Keratinocyte (primary cell): ENCODE data around the gene PRSS21. TPM values are rescaled to one million over a fixed set of nuclear protein-coding genes. Genes with fewer than 3 reads are reported as not detected.

Experiments
- DNase-seq: peaks from one replicate; pipeline ENCODE4 v3.0.0-alpha.2; 2011; ENCODE audit warnings: low read depth, missing footprints, low spot score
- FAIRE-seq: peaks from 2 replicates; lab custom pipeline; 2011; peaks lifted over from hg19 to GRCh38; lab: Jason Lieb, UNC
- H2AFZ ChIP-seq: 2 replicates; pipeline ENCODE4 v1.6.0; 2012; ENCODE audit warnings: low read length, control low read depth, inconsistent platforms; ENCODE audit not compliant: control insufficient read depth
- H3K27ac ChIP-seq: 2 replicates; pipeline ENCODE4 v1.5.1; 2011; ENCODE audit warnings: low read length; ENCODE audit not compliant: control insufficient read depth, insufficient read depth
- H3K27me3 ChIP-seq: 3 replicates; pipeline ENCODE4 v1.6.0; 2011; ENCODE audit warnings: low read length; ENCODE audit not compliant: control insufficient read depth, insufficient read depth; ENCODE audit errors: extremely low read depth
- H3K36me3 ChIP-seq, 2 experiments: 2 replicates in 1 of 2; 3 replicates in 1 of 2; pipeline ENCODE4 v1.5.1; 2011; ENCODE audit warnings: low read length in 2 of 2, mild to moderate bottlenecking in 1 of 2; ENCODE audit not compliant: control insufficient read depth in 2 of 2, insufficient read depth in 2 of 2; ENCODE audit errors: extremely low read depth in 1 of 2
- H3K4me1 ChIP-seq: 3 replicates; pipeline ENCODE4 v1.5.1; 2011; ENCODE audit warnings: low read length; ENCODE audit not compliant: control insufficient read depth, insufficient read depth; ENCODE audit errors: extremely low read depth
- H3K4me2 ChIP-seq: 3 replicates; pipeline ENCODE4 v1.6.0; 2011; ENCODE audit warnings: low read depth, low read length; ENCODE audit not compliant: control insufficient read depth, insufficient read depth; ENCODE audit errors: extremely low read depth
- H3K4me3 ChIP-seq, 3 experiments: fragments of 200-600 bp in 1 of 3; sonication (generic) in 1 of 3; 2 replicates in 2 of 3; 3 replicates in 1 of 3; pipeline ENCODE4 v1.5.1; 2011 to 2016; ENCODE audit warnings: low read length in 3 of 3, mild to moderate bottlenecking in 3 of 3, control low read depth in 2 of 3, inconsistent platforms in 1 of 3, low read depth in 1 of 3, mixed read lengths in 1 of 3, mixed run types in 1 of 3, moderate library complexity in 1 of 3; ENCODE audit not compliant: control insufficient read depth in 2 of 3, insufficient read depth in 2 of 3; ENCODE audit errors: extremely low read depth in 1 of 3
- H3K79me2 ChIP-seq: 2 replicates; pipeline ENCODE4 v1.6.0; 2012; ENCODE audit warnings: low read length; ENCODE audit not compliant: control insufficient read depth, insufficient read depth
- H3K9ac ChIP-seq: 3 replicates; pipeline ENCODE4 v1.6.0; 2011; ENCODE audit warnings: low read length; ENCODE audit not compliant: control insufficient read depth, insufficient read depth; ENCODE audit errors: extremely low read depth
- H3K9me1 ChIP-seq: 3 replicates; pipeline ENCODE4 v1.6.0; 2011; ENCODE audit warnings: low read length; ENCODE audit not compliant: control insufficient read depth, insufficient read depth; ENCODE audit errors: extremely low read depth
- H3K9me3 ChIP-seq: 2 replicates; pipeline ENCODE4 v1.5.1; 2012; ENCODE audit warnings: low read depth, low read length; ENCODE audit not compliant: control insufficient read depth
- H4K20me1 ChIP-seq: 3 replicates; pipeline ENCODE4 v1.6.0; 2011; ENCODE audit warnings: low read length; ENCODE audit not compliant: control insufficient read depth, insufficient read depth; ENCODE audit errors: extremely low read depth
- CTCF ChIP-seq, 3 experiments: IDR thresholded peaks in 1 of 3; conservative IDR thresholded peaks in 1 of 3; optimal IDR thresholded peaks in 1 of 3; 2 replicates in 2 of 3; 3 replicates in 1 of 3; pipeline versions ENCODE3 to v1.5.1; 2011; ENCODE audit warnings: low read length in 3 of 3, mild to moderate bottlenecking in 3 of 3, moderate library complexity in 2 of 3, control low read depth in 1 of 3, inconsistent platforms in 1 of 3; ENCODE audit not compliant: insufficient read depth in 2 of 3; ENCODE audit errors: extremely low read depth in 1 of 3
- EZH2 ChIP-seq: IDR thresholded peaks from one replicate; pipeline ENCODE4 v1.6.1; 2012; ENCODE audit warnings: inconsistent platforms, mild to moderate bottlenecking, low read length, moderate library complexity
- dilution Hi-C: fragments of 300-500 bp; cut with MboI; formaldehyde crosslinking; loops from one replicate; pipeline ENCODE4 v1.7.0; 2020; ENCODE audit warnings: low sequenced_read_pairs; ENCODE audit not compliant: extremely low pct_ligation_motif_present
- polyA plus RNA-seq, 5 experiments: library from polyadenylated mRNA; depleted of rRNA in 3 of 5; stranded (reverse) in 3 of 5; stranded (forward) in 1 of 5; unstranded in 1 of 5; fragments of >200 nt; gene quantifications; 1 replicate in 1 of 5; 2 replicates in 3 of 5; 3 replicates in 1 of 5; pipeline versions ENCODE4 v1.2.1 to v1.2.3, GENCODE V29; 2011 to 2012; ENCODE audit warnings: missing spikeins in 2 of 5, low read depth in 1 of 5, low replicate concordance in 1 of 5

Gene PRSS21
- polyA plus RNA-seq, 1 donor (not counting 4 experiments of a cell fraction or from before 2014, with no cell fraction given): 0.52 TPM

DNA sequence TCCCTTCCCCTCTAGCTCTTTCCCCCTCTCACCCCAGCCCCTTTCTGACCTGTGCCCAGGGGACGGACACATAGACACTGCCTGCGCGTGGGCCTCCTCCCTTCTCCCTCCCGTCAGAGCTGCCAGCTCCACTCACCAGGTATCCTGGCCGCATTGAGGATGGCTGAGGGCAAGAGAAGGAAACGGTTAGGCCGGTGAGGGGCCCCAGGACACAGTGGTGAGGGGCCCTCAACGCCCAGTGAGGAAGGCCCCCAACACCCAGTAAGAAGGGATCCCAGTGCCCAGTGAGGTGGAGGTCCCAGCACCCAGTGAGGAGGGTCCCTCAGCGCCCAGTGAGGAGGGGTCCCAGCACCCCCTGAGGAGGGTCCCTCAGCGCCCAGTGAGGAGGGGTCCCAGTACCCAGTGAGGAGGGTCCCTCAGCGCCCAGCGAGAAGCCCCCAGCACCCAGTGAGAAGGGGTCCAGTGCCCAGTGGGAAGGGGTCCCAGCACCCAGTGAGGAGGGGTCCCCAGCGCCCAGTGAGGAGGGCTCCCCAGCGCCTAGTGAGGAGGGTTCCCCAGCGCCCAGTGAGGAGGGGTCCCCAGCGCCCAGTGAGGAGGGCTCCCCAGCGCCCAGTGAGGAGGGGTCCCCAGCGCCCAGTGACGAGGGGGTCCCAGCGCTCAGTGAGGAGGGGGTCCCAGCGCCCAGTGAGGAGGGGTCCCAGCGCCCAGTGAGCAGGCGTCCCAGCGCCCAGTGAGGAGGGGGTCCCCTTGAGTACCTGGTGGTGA, 39.8 kb downstream of the PRSS21 start:
- H3K4me2 ChIP-seq: peak overlapping the region; percentile 78
- H3K4me1 ChIP-seq: peaks cover 20% of the 10 kb centered on the region
- no peak overlapping the region for H2AFZ ChIP-seq
- H3K4me3 ChIP-seq: peak overlapping the region in 1 of 3 experiments; percentile 39
- H3K36me3 ChIP-seq: peaks cover 0 to 3% of the 10 kb centered on the region in 2 experiments
- no peaks in the 10 kb centered on the region for H3K27me3 ChIP-seq
- FAIRE-seq (no peak), DNase-seq (no peak)
- no peaks in the 10 kb centered on the region for H3K9me1 ChIP-seq
- peak overlapping the region; percentile 62 for H3K9ac ChIP-seq
- H3K27ac ChIP-seq: no peak overlapping the region
- TF ChIP-seq EZH2 (no peak), CTCF (optimal IDR thresholded peaks at IDR 0.05 in 1 of 3, IDR thresholded peaks at IDR 0.05 in 1 of 3, conservative IDR thresholded peaks at IDR 0.05 in 1 of 3; ENCODE audit: extremely low read depth in 1 of 3, insufficient read depth in 2 of 3, low read length in 3 of 3) (no peak)
- dilution Hi-C loops: no loop called here
- no peaks in the 10 kb centered on the region for H3K79me2 ChIP-seq
- H4K20me1 ChIP-seq: no peaks in the 10 kb centered on the region
- H3K9me3 ChIP-seq: no peaks in the 10 kb centered on the region

- no peaks in the 10 kb centered on the region for H4K20me1 ChIP-seq
- peak within 1 kb of the TSS; percentile 39 to 68 (median 53) for H3K4me3 ChIP-seq
- H3K36me3 ChIP-seq: peaks cover 0 to 3% of the 10 kb centered on the region in 2 experiments
- peak within 1 kb of the TSS; percentile 89 for H2AFZ ChIP-seq
- no peaks in the 10 kb centered on the region for H3K27me3 ChIP-seq
- FAIRE-seq: peak; percentile 41
- DNase-seq: no peak
- H3K9me3 ChIP-seq: no peaks in the 10 kb centered on the region
- H3K4me2 ChIP-seq: peak within 1 kb of the TSS; percentile 78
- no peaks in the 10 kb centered on the region for H3K79me2 ChIP-seq
- peak within 1 kb of the TSS; percentile 62 for H3K9ac ChIP-seq
- dilution Hi-C loops: no loop called here
- TF ChIP-seq CTCF (optimal IDR thresholded peaks at IDR 0.05 in 1 of 3, IDR thresholded peaks at IDR 0.05 in 1 of 3, conservative IDR thresholded peaks at IDR 0.05 in 1 of 3; ENCODE audit: extremely low read depth in 1 of 3, insufficient read depth in 2 of 3, low read length in 3 of 3): no peak
- no peak for TF ChIP-seq EZH2
- no peaks in the 10 kb centered on the region for H3K9me1 ChIP-seq
- peaks cover 20% of the 10 kb centered on the region for H3K4me1 ChIP-seq
- peak within 1 kb of the TSS; percentile 47 for H3K27ac ChIP-seq
Observed at GRCh38 chr16:2857451-2858244, 40.6 kb downstream of the PRSS21 start, which contains the start of gene PRSS22. TSS of gene PRSS22 (minus strand) at chr16:2858170. CDS start at chr16:2858104, 66 bp downstream.
